HFF-Myc (cell line): ENCODE results near the gene ZPR1.
"Not testable (repeated sequence)": the region's sequence is repeated elsewhere in the genome, so short reads cannot be mapped to it uniquely, and the experiment has no call there.

Source experiments
- DNase-seq: peaks from one replicate; pipeline ENCODE4 v3.0.0-alpha.2; 2011; ENCODE audit warnings: low read depth; ENCODE audit errors: extremely low read depth
- H3K4me3 ChIP-seq: replicated peaks from 2 replicates; pipeline ENCODE4 v1.5.1; 2011; ENCODE audit warnings: low read depth, mild to moderate bottlenecking, control low read depth, low read length
- TF ChIP-seq, protein P1 (sequence below): IDR thresholded peaks from 2 replicates; pipeline ENCODE4 v1.5.1; 2012; ENCODE audit warnings: mild to moderate bottlenecking, low read depth, low read length, control low read depth; ENCODE audit errors: missing control alignments

ZPR1 gene, protein sequence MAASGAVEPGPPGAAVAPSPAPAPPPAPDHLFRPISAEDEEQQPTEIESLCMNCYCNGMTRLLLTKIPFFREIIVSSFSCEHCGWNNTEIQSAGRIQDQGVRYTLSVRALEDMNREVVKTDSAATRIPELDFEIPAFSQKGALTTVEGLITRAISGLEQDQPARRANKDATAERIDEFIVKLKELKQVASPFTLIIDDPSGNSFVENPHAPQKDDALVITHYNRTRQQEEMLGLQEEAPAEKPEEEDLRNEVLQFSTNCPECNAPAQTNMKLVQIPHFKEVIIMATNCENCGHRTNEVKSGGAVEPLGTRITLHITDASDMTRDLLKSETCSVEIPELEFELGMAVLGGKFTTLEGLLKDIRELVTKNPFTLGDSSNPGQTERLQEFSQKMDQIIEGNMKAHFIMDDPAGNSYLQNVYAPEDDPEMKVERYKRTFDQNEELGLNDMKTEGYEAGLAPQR

DNA sequence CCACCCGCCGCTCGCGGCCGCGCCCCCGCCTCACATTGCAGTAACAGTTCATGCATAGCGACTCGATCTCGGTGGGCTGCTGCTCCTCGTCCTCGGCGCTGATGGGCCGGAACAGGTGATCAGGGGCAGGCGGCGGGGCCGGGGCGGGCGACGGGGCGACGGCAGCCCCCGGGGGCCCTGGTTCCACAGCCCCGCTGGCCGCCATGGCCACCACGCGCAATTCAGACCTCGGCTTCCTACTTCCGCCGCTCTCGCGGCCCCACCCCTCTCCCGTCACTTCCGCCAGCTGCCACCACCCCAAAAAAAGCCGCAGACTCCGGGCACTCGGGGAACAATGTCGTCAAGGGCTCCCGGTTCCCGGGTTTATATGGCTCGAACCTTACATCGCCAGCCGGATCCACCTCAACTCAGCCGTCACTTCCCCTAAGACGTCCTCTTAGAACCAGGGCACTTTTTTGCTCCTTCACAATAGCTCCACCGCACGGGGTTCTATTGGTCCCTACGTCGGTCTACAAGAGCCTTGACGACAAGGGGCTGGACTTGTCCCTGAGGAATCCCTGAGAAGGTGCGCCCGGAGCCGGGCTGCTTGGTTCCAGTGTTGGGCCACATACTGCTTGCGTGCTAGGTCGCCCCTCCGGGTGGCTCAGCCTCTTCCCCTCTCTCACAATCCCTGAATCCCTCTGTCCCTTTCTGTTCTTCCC is at the start of gene ZPR1:
Gene ZPR1, minus strand, starts transcription at position 238 of the 701 bp plus-strand sequence. Its CDS starts 33 bp downstream, at position 205.
- DNase-seq: no peak
- H3K4me3 ChIP-seq: peak within 1 kb of the TSS; percentile 85
- TF ChIP-seq, protein P1, sequence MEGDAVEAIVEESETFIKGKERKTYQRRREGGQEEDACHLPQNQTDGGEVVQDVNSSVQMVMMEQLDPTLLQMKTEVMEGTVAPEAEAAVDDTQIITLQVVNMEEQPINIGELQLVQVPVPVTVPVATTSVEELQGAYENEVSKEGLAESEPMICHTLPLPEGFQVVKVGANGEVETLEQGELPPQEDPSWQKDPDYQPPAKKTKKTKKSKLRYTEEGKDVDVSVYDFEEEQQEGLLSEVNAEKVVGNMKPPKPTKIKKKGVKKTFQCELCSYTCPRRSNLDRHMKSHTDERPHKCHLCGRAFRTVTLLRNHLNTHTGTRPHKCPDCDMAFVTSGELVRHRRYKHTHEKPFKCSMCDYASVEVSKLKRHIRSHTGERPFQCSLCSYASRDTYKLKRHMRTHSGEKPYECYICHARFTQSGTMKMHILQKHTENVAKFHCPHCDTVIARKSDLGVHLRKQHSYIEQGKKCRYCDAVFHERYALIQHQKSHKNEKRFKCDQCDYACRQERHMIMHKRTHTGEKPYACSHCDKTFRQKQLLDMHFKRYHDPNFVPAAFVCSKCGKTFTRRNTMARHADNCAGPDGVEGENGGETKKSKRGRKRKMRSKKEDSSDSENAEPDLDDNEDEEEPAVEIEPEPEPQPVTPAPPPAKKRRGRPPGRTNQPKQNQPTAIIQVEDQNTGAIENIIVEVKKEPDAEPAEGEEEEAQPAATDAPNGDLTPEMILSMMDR: no peak

DNA sequence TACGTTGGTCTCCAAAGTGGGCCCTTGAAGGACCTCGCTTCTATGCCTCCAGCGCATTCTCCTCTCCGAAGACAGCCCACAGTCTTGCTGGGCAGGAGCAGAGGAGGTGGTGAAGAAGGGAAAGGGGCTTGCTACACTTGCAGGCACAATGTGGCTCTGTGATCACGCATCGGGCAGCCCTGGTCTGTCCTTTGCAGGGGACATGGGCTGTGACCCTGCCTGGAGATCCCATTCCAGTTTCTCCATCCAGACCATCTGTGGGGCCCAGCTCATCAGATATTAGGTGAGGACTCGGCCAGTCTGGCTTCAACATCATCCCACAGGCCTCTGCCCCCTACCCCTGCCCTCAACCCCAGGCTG is 48.8 kb upstream of the ZPR1 start:
- TF ChIP-seq, protein P1: no peak
- H3K4me3 ChIP-seq: no peak overlapping the region
- DNase-seq: no peak

DNA sequence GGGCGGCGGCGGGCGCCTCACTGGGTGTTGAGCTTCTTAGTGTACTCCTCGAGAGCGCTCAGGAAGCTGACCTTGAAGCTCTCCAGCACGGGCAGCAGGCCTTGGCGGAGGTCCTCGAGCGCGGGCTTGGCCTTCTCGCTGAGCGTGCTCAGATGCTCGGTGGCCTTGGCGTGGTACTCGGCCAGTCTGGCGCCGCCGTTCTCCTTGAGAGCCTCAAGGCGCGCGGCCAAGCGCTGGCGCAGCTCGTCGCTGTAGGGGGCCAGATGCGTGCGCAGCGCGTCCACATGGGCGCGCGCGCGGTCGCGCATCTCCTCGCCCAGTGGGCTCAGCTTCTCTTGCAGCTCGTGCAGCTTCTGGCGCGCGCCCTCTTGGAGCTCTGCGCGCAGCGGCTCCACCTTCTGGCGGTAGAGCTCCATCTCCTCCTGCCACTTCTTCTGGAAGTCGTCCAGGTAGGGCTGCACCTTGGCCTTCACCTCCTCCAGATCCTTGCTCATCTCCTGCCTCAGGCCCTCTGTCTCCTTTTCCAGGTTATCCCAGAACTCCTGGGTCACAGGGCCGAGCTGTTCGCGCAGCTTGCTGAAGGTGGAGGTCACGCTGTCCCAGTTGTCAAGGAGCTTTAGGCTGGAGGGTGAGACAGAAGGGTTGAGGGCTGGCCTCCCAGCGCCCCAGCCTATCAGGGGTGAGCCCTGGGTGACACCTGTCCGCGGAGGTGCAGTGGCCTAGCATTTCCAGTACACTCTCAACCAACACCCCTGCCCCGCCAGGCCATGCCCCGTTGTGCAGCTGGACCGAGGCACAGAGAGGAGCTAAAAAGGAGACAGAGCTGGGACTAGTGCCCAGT is 48.2 kb upstream of the ZPR1 start:
- peak; percentile 72 for DNase-seq
- TF ChIP-seq, protein P1: peak; percentile 72
- peak overlapping the region; percentile 35 for H3K4me3 ChIP-seq

DNA sequence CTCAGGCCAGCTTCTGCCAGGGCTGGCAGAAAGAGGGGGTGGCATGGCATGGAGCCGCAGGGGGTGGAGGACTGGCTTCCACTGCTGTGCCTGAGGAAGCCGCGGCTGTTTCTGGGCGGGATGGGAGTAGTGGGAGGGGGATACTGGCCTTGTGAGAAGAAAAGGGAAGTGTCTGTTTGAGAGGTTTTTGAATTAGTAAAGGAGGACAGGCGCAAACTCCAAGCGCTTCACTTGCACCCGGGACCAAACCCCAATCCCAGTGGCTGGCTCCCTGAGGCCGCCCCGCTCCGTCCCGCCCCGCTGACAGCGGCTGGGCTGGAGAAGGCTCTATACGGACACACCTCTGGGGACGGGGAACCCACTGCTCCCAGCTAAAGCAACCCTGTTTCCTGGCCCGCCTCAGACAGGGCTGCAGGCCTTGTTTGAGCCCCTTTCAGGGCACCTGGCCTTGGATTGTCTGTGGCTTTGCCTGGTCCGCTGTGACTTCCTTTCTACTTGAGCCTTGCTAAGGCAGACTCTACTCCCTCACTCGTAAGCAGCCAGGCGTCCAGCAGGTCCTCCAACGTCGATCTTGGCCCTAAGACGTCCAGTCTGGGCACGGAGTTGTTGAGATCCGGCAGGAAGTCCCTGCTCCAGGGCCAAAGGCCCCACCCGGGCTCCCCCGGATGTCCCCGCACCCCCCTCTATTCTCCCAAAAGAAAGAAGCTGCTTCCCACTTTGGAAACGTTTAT is 47.4 kb upstream of the ZPR1 start:
- TF ChIP-seq, protein P1: no peak
- H3K4me3 ChIP-seq: peak overlapping the region; percentile 35
- DNase-seq: no peak

DNA sequence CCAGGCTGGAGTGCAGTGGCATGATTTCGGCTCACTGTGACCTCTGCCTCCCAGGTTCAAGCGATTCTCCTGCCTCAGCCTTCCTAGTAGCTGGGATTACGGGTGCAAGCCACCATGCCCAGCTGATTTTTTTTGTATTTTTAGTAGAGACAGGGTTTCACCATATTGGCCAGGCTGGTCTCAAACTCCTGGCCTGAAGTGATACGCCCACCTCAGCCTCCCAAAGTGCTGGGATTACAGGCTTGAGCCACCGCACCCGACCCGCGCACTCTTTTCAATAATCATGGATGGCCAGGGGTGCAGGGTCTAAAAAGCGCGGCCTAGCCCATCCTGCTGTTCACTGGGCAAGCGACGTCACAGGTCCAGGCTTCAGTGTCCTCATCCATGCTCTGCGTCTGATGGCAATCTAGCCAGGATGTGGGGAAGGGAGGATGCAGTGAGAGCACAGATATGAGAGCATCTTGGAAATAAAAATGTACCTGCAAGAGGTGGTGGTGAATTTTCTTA is 46.8 kb upstream of the ZPR1 start:
- not testable (repeated sequence) for H3K4me3 ChIP-seq, DNase-seq

DNA sequence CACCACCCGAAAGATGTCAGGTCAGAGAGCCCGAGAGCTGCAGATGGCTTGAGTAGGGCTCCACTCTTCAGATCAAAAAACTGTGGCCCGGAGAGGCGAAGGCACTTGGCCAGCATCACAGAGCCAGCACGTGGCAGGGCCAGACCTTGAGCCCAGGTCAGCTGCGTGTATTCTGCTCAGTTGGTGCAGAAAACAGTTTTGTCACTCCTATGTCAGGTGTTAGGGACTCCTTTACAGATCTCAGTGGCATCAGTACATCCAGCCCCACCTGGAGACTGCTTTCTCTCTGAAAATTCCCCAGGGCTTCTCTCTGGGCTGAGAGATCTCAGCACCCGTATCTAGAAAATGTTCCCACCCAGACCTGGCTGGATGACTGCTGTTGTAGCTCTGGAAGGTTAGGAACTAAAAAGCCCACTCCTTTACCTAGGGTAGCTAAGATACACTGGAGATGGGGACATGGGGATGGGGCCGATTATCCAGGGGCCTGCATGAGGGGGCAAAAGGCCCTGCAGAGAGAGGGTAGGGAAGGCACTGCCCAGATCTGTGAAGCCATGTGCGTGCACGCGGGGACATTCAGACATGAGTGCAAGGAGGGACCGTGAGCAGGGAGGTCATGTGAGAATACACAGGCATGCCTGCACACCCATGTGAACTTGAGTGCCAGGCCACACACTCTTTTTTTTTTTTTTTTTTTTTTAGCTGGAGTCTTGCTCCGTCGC is 46.2 kb upstream of the ZPR1 start:
- TF ChIP-seq, protein P1: no peak
- no peak for DNase-seq
- no peak overlapping the region for H3K4me3 ChIP-seq
